ENCODE data around the gene ZNF839. TPM values are rescaled to one million over a fixed set of nuclear protein-coding genes. Genes with fewer than 3 reads are reported as not detected.

Gene ZNF839
- total and polyA plus RNA-seq, 2 of the 4 experiments (the other 2 are of a cell fraction) = 5.7 to 10.7 TPM

DNA sequence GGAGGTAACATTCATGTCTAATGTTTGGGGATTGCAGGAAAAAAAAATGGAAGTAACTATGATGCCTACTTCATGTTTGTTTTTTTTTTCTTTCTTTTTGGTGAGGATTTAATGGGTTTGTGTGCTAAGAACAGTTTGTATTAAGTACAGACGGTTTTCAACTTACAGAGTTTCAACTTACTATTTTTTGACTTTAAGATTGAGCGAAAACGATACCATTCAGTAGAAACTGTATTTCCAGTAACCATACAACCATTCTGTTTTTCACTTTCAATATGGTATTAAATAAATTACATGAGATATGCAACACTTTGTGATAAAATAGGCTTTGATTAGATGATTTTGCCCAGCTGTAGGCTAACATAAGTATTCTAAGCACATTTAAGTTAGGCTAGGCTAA, 53.6 kb downstream of the ZNF839 start:
- in situ Hi-C loops (cut with MboI; ENCODE audit: low sequenced_read_pairs) = no loop called here
- no peak overlapping the region for H3K56ac ChIP-seq (ENCODE audit: extremely low read depth, insufficient read depth, low read length)
- ATAC-seq (ENCODE audit: low read depth) = no peak
- H3K27me3 ChIP-seq (ENCODE audit: control insufficient read depth, insufficient read depth, low read length) = no peaks in the 10 kb centered on the region
- no CpG with 5 or more reads among the region's 3 CpGs for WGBS, 2 experiments (ENCODE audit: extremely low coverage in 2 of 2, insufficient read length in 1 of 2)
- no peak overlapping the region for H2BK20ac ChIP-seq (ENCODE audit: low read depth, low read length)
- TF ChIP-seq, protein P1, sequence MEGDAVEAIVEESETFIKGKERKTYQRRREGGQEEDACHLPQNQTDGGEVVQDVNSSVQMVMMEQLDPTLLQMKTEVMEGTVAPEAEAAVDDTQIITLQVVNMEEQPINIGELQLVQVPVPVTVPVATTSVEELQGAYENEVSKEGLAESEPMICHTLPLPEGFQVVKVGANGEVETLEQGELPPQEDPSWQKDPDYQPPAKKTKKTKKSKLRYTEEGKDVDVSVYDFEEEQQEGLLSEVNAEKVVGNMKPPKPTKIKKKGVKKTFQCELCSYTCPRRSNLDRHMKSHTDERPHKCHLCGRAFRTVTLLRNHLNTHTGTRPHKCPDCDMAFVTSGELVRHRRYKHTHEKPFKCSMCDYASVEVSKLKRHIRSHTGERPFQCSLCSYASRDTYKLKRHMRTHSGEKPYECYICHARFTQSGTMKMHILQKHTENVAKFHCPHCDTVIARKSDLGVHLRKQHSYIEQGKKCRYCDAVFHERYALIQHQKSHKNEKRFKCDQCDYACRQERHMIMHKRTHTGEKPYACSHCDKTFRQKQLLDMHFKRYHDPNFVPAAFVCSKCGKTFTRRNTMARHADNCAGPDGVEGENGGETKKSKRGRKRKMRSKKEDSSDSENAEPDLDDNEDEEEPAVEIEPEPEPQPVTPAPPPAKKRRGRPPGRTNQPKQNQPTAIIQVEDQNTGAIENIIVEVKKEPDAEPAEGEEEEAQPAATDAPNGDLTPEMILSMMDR (conservative IDR thresholded peaks at IDR 0.05; ENCODE audit: low read depth, low read length) = no peak
- TF ChIP-seq BHLHE40 (IDR thresholded peaks at IDR 0.05; ENCODE audit: low read depth, low read length) = no peak
- no peak for TF ChIP-seq RCOR1 (IDR thresholded peaks at IDR 0.05; ENCODE audit: insufficient replicate concordance, low read length)
- TF ChIP-seq, protein P2, sequence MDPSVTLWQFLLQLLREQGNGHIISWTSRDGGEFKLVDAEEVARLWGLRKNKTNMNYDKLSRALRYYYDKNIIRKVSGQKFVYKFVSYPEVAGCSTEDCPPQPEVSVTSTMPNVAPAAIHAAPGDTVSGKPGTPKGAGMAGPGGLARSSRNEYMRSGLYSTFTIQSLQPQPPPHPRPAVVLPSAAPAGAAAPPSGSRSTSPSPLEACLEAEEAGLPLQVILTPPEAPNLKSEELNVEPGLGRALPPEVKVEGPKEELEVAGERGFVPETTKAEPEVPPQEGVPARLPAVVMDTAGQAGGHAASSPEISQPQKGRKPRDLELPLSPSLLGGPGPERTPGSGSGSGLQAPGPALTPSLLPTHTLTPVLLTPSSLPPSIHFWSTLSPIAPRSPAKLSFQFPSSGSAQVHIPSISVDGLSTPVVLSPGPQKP (IDR thresholded peaks at IDR 0.05; ENCODE audit: borderline replicate concordance, low read depth, low read length) = no peak
- no peak overlapping the region for H2BK15ac ChIP-seq (ENCODE audit: low read depth, low read length)
- H3K18ac ChIP-seq (ENCODE audit: low read depth, low read length) = no peak overlapping the region
- no peak overlapping the region for H2AFZ ChIP-seq (replicated peaks; ENCODE audit: low read length, poor library complexity)
- H3K9me1 ChIP-seq (ENCODE audit: insufficient read depth, low read length) = peaks cover 20% of the 10 kb centered on the region
- H4K91ac ChIP-seq (ENCODE audit: insufficient read depth, low read depth, low read length) = no peak overlapping the region
- intact Hi-C loops (cut with micrococcal nuclease) = no loop called here
- H2BK120ac ChIP-seq (ENCODE audit: low read depth, low read length) = no peak overlapping the region
- H3K4me3 ChIP-seq (ENCODE audit: insufficient read depth, low read depth, low read length) = no peak overlapping the region
- no TSS peak for BruUV-seq (replicated peaks)
- H2AK5ac ChIP-seq (ENCODE audit: low read depth, low read length) = no peak overlapping the region
- no peaks in the 10 kb centered on the region for H3K9me3 ChIP-seq (ENCODE audit: control insufficient read depth, insufficient read depth, low read length)
- no peak overlapping the region for H3K14ac ChIP-seq (replicated peaks; ENCODE audit: low read depth, low read length)
- no peak overlapping the region for H2AK9ac ChIP-seq (replicated peaks; ENCODE audit: low read depth, low read length, poor library complexity)
- peaks cover 22 to 69% of the 10 kb centered on the region in 2 experiments; a peak in 3 of 4 replicates for H3K79me1 ChIP-seq (ENCODE audit: low read depth in 1 of 2, low read length in 2 of 2)
- ChIA-PET CTCF (no interaction called here), POLR2A (ENCODE audit: unreplicated experiment) (no interaction called here)
- H3K23ac ChIP-seq (ENCODE audit: low read depth, low read length) = no peak overlapping the region
- H3K4me2 ChIP-seq (ENCODE audit: low read depth, low read length) = no peak overlapping the region
- H3K36me3 ChIP-seq (ENCODE audit: control insufficient read depth, insufficient read depth, low read length) = peaks cover 8% of the 10 kb centered on the region
- no peak overlapping the region for H4K5ac ChIP-seq (ENCODE audit: low read depth, low read length)
- no peaks in the 10 kb centered on the region for H3K4me1 ChIP-seq (ENCODE audit: control insufficient read depth, insufficient read depth, low read length)
- no peak overlapping the region for H3K27ac ChIP-seq (ENCODE audit: insufficient read depth, low read length)
- H4K8ac ChIP-seq (ENCODE audit: low read depth in 2 of 2, low read length in 2 of 2) = no peak overlapping the region
- no peak for DNase-seq
- no peak overlapping the region for H3K4ac ChIP-seq (ENCODE audit: low read depth, low read length)
- no peak overlapping the region for H2BK5ac ChIP-seq (ENCODE audit: low read depth, low read length, poor library complexity, severe bottlenecking)
- no peak overlapping the region for H3K9ac ChIP-seq (ENCODE audit: low read depth, low read length)
- dilution Hi-C loops (cut with HindIII; ENCODE audit: low sequenced_read_pairs, unreplicated experiment) = no loop called here
- H4K20me1 ChIP-seq (ENCODE audit: insufficient read depth, low read length) = peaks cover 20% of the 10 kb centered on the region; the same call in 1 of the 2 replicates

Measured in IMR-90 (cell line).